ENCODE measurements around the gene SMCO2. TPM values are rescaled to one million over a fixed set of nuclear protein-coding genes. Genes with fewer than 3 reads are reported as not detected.

SMCO2 gene
- total RNA-seq, 1 experiment from 2014 or later = 0.20 TPM

GRCh38 chr12:27534765-27535161 is 88.2 kb downstream of the SMCO2 start:
- H2BK5ac ChIP-seq (ENCODE audit: insufficient read length, low read length) = no peak overlapping the region
- no peaks in the 10 kb centered on the region for H4K20me1 ChIP-seq (ENCODE audit: control insufficient read depth, insufficient read depth, insufficient read length)
- no peak overlapping the region for H3K9ac ChIP-seq (ENCODE audit: extremely low read depth, insufficient read length, low read length)
- H3K18ac ChIP-seq (ENCODE audit: insufficient read length, low read depth, low read length) = no peak overlapping the region
- H4K5ac ChIP-seq (ENCODE audit: insufficient read length, low read depth, low read length) = no peak overlapping the region
- no peaks in the 10 kb centered on the region for H3K27me3 ChIP-seq (ENCODE audit: insufficient read depth, low read length)
- no peak overlapping the region for H3K27ac Mint-ChIP-seq
- no peak overlapping the region for H4K91ac ChIP-seq (ENCODE audit: insufficient read length, low read depth, low read length)
- H3K36me3 Mint-ChIP-seq (ENCODE audit: insufficient read depth in 1 of 3, low read depth in 3 of 3) = peaks cover 0 to 5% (median 2%) of the 10 kb centered on the region in 3 experiments; a peak in 4 of 7 replicates
- no peak overlapping the region for H3K14ac ChIP-seq (ENCODE audit: insufficient read depth, low read length)
- no peaks in the 10 kb centered on the region for H3K9me3 Mint-ChIP-seq
- no peak overlapping the region for H3T11ph ChIP-seq (ENCODE audit: low read length)
- no peak overlapping the region for H2AFZ ChIP-seq (ENCODE audit: low read length)
- no peak for TF ChIP-seq CTCF (conservative IDR thresholded peaks at IDR 0.05)
- no peak overlapping the region for H2BK20ac ChIP-seq (ENCODE audit: low read depth, low read length, poor library complexity, severe bottlenecking)
- peaks cover 4% of the 10 kb centered on the region; the same call in 1 of the 2 replicates for H3K4me1 ChIP-seq (ENCODE audit: insufficient read depth, low read length)
- no peak for DNase-seq
- H3K56ac ChIP-seq (ENCODE audit: insufficient read length, low read depth, low read length) = no peak overlapping the region
- no peaks in the 10 kb centered on the region for H3K9me3 ChIP-seq (ENCODE audit: control insufficient read depth, low read depth, low read length)
- H3K79me1 ChIP-seq (ENCODE audit: insufficient read depth, low read depth, low read length, poor library complexity, severe bottlenecking) = peaks cover 8% of the 10 kb centered on the region
- no peak overlapping the region for H2BK15ac ChIP-seq (ENCODE audit: low read depth, low read length)
- peaks cover 28 to 30% of the 10 kb centered on the region in 2 experiments for H3K4me1 Mint-ChIP-seq
- no peak overlapping the region for H4K8ac ChIP-seq (replicated peaks; ENCODE audit: insufficient read length, low read depth, low read length)
- no peak overlapping the region for H2BK12ac ChIP-seq (ENCODE audit: insufficient read length, low read depth, low read length)
- no peak overlapping the region for H3K4me3 Mint-ChIP-seq
- H3K27ac ChIP-seq (ENCODE audit: insufficient read length, low read depth, low read length) = no peak overlapping the region
- H3K27me3 Mint-ChIP-seq (ENCODE audit: low read depth) = no peaks in the 10 kb centered on the region
- H2BK120ac ChIP-seq (ENCODE audit: low read depth, low read length, poor library complexity, severe bottlenecking) = no peak overlapping the region
- no peak overlapping the region for H3K4me2 ChIP-seq (ENCODE audit: insufficient read depth, insufficient read length, low read length)
- peaks cover 2% of the 10 kb centered on the region; the same call in 1 of the 2 replicates for H3K79me2 ChIP-seq (ENCODE audit: insufficient read depth, low read length)
- WGBS (ENCODE audit: extremely low coverage, insufficient read length, low lambda C conversion rate) = no CpG with 5 or more reads among the region's 1 CpG
- no peak overlapping the region for H2AK5ac ChIP-seq (ENCODE audit: insufficient read length, low read length)
- H3K4ac ChIP-seq (ENCODE audit: low read depth, low read length) = no peak overlapping the region
- H3K23me2 ChIP-seq (ENCODE audit: insufficient read length, low read depth, low read length, poor library complexity, severe bottlenecking) = no peaks in the 10 kb centered on the region
- H3K23ac ChIP-seq (ENCODE audit: insufficient read length, low read depth, low read length) = no peak overlapping the region
